DMS153 treated with DMSO at 0.1 percent for 48 hours (cell line): ENCODE results near the gene KCNAB1.

Experiments used
- DNase-seq: peaks from one replicate; lab custom pipeline; 2025; ENCODE audit not compliant: unreplicated experiment; lab: John Stamatoyannopoulos, UW

KCNAB1 gene

DNA sequence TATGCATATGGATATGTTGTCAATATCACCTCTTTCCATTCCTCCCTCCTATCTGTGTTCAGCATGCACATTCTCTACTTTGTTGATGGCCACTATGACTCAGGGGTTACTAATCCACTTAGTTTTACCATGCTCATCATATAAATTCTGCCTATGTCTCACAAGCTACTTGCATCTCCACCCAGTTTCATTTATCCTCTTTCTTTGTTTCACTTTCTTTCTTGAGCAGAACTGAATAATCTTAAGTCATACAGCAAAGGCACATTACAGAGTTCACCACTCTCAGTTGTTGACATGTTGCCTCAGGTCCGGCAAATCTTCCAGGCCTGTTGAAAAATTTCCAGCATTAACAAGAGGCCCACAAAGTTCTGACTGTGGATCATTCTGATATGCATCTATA, 363.0 kb downstream of the KCNAB1 start:
- DNase-seq = no peak

- no peak for DNase-seq
These were observed 363.8 kb downstream of the KCNAB1 start for GRCh38 chr3:156483961-156484787.

DNA sequence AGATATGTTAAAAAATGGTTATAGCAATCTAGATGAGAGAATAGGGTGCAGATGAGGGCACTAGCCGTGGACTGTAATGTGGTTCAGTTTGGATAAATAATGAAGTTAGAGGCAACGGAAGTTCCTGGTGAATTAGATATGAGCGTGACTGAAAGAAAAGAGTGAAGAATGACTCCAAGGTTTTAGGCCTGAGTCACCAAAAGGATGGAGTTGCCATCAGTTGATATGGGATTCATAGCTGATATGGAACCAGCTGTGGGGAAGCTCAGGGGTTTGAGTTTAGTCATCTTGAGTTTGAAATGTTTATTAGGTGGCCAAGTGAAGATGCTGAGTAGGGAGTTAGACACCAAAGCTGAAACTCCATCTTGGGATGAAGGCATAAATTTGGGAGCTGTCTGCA, 368.4 kb downstream of the KCNAB1 start:
- DNase-seq = no peak

DNA sequence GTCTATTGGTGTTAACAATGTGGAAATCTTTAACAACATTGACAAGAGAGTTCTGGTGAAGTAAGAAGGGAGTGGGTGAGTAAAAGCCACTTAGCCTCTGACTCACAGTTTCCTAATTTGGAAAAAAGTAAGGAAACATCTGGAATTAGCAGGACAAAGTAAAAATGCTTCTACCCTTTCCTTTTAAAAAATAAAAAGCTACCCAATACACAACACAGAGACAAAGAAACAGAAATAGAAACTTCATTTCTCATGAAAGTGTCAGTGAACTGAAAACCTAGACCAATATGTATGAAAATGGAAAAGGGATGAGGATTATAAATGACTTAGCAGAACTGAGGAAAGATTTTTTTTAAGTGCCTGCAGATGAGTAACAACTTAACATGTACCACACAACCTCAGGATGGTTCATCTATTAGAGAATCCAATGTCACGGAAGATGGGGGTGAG, 369.1 kb downstream of the KCNAB1 start:
- no peak for DNase-seq

DNA sequence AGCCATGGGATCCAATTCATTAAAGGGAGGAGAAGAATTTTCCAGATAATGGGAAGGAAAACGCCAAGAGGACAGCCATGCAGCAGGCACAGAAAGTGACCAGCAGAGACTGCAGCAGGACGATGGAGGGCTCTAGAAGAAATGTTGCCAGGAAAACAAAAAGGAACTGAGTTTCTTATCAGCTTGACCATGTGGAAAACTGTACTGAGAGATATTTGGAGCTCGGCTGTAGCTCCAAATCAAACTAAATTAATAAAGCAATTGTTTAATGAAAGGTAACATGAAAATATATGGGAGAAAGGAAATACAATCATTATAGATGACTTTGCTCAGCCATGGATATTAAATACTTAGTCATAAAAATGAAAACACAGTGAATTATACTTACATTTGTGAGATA, 370.8 kb downstream of the KCNAB1 start:
- DNase-seq = no peak

DNA sequence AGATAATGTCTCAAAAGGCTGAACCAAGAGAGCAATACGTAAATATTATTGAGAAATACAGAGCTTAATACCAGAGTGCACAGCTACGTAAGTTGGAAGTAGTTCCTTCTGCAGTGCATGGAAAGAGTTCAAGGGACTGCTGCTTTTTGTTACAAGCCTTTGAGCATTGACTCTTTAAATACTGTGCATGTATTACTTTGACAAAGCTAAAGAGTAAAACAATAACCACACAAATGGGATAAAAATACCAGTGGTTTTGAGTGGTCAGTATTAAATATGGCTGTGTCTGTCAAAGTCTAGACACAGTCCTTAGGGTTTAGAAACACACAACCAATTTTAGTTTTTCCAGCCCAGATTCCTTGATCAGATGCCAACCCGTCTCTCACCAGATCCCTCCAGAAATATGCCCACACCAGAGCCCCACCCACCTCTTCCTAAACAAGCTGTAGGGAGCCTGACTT, 372.5 kb downstream of the KCNAB1 start:
- no peak for DNase-seq

GRCh38 chr3:156493887-156494286, 373.5 kb downstream of the KCNAB1 start:
- DNase-seq = no peak

DNA sequence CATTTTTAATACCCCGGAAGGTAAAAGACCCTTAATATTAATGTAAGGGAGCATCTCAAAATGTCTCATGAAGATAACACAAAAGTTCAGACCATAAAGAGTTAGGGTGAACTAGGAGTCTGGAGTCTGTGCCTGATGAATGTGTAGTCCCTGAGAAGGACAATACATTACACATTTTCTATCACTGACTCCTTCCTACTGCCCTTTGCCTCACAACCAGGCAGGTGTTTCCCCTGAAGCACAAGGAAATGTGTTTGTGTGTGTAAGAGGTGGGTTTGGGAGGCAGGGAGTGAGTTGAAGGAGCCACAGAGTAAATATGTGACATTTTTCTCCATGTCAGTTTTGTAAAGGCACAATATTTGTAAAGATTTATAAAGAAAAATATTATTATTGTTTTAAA, 375.4 kb downstream of the KCNAB1 start:
- no peak for DNase-seq

DNA sequence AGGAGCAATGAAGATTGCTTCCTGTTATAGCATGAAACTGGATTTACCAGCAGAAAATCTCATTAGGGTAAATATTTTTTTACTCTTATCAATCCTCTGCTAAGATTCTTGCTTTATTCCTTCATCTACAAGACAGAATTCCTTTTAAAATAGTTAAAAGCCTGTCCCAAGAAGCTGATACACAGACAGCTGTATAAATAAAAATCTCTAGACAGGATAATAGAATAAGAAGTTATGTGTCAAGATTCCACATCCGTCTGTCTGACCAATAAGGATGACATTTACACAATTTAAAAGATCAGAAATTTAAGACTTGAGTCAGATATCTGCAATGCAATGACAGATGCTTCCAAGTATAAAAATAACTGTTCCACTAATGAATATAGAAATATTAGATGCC, 376.9 kb downstream of the KCNAB1 start:
- no peak for DNase-seq

- no peak for DNase-seq
These were observed 377.9 kb downstream of the KCNAB1 start for GRCh38 chr3:156498307-156498706.

GRCh38 chr3:156507285-156507684, 386.9 kb downstream of the KCNAB1 start:
- no peak for DNase-seq

DNA sequence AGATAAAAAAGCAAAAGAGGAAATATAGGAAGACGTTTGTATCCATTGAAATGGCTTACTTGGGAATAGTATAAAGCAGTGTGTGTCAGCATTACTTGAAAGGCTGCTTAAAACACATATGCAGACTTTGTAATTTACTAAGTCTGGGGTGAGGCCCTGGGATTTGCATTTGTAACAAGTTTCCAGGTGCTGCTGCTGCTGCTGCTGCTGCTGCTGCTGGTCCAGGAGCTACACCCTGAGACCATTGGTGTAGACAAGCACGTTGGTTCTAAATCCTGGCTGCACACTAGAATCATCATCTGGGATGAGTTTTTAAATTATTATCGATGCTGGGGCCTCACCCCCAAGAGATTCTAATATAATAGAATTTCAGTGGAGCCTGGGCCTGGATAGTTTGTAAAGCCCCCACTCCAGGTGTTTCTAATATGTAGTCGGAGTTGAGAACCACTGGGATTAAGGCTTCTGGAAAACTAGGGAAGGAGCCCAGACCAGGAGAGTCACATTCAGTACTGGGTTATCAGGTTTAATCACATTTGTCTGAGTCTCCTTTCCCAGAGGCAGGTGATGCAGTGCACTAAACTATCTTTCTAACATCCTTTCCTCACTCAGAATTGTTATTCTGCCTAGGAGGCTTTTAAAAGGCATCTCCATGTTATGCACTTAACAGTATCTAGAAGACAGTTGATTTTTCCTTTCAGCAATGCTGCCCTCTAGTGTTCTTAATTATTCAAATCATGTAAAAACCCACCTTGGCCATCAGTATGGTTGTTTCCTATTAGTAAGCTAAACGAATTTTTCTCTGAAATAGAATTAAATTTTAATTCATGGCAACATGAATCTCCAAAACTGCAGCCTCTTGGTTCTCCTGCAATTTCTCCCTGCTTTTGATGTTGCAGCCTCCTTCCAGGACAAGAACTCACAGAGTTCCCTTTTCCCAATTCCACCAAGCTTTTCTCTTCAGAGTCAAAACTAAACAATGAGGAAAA, 389.1 kb downstream of the KCNAB1 start:
- peak; percentile 53 for DNase-seq

GRCh38 chr3:156511987-156512677, 391.8 kb downstream of the KCNAB1 start:
- DNase-seq = no peak

DNA sequence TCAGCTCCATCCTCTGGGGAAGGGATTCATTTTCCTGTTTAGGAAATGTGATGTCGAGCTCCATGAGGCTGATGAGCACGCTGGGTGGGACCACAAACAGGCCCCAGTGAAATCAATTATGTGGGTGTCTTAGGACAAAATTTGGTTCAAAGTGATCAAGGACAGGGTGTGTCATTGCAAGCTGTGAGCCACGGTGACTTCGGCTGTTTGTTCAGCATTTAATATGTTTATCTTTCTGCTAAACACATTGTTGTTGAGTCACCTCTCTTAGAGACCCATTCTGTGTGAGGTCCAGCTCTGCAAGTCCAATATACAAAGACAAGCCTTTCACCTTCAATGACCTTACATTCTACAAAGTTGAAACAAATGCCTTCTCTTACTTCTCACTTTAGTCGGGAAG, 393.2 kb downstream of the KCNAB1 start:
- no peak for DNase-seq

GRCh38 chr3:156516284-156516683, 395.9 kb downstream of the KCNAB1 start:
- no peak for DNase-seq

DNA sequence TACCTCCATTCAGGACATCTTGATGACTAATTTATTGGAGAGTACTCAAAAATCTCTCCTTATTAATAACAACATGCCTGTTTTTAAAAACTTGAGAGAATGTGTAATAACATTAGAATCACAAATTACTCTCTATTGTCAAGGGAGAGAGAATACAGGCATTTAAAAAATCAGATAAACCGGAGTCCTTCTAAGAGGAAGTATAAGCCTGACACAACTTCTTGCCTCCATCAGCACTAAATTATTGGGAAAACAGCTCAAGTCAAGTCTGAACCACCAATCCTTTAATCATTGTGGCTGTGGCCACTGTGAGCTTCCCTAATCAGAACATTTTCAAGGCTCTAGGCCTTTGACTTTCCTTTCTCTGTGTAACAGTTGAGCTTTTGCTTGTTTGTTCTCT, 396.6 kb downstream of the KCNAB1 start:
- no peak for DNase-seq

DNA sequence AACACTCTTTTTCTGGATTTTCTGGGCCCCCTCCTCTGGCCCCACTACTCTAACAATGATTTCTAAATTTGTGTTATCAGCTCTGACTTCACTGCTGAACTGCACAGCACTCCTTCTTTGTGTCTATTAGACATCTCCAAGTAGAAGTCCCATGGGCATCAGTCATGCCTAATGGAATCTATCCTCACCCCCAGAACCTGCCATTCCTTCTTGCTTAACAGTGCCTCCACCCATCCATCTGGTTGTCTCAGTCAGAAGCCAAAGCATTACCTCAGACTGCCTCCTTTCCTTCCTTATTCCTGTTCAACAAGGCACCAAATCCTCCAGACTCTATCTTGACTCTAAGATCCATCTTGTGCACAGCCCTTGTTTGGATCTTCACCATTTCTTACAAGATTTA, 398.3 kb downstream of the KCNAB1 start:
- DNase-seq = no peak

- no peak for DNase-seq
These were observed 399.4 kb downstream of the KCNAB1 start for GRCh38 chr3:156519758-156520162.

DNA sequence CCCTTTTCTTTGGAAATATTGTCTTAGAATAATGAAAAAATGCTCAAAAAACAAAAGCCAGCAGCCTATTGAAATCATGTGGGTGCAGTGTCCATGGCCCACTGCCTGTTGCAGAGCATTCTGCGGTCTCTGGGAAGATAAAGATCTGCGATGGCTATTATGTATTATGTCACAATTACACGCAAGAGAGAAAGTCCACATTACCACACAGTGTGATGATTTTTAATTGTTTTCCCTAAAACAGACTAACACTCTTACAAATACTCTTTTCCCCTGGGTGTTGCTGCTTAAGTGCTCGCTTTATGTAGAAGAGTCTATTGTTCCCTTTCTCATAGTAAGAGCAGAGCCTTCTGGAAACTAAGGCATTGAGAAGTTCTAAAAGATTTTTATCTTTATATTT, 402.3 kb downstream of the KCNAB1 start:
- DNase-seq = no peak

- no peak for DNase-seq
These were observed 405.4 kb downstream of the KCNAB1 start for GRCh38 chr3:156525808-156526207.

DNA sequence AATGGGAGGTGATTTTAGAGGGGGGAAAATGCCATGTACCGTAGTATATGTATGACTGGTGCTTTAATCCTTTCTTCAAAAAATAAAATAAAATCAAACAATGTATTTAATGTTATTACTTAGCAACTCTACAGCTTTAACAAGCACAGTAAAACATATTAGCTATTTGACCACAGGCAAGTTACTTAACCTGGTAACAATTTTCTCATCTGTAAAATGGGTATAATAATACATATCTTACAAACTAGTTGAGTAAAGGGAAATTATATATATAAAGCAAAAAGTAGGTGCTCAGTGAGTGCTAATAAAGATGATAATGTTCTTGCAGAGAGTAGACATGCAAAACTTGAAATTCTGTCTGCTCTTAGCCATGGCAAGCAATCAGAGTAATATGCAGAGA, 406.7 kb downstream of the KCNAB1 start:
- no peak for DNase-seq
